ENCODE measurements around the gene LYST.
"Not testable (repeated sequence)": the region's sequence is repeated elsewhere in the genome, so short reads cannot be mapped to it uniquely, and the experiment has no call there.

Gene LYST

DNA sequence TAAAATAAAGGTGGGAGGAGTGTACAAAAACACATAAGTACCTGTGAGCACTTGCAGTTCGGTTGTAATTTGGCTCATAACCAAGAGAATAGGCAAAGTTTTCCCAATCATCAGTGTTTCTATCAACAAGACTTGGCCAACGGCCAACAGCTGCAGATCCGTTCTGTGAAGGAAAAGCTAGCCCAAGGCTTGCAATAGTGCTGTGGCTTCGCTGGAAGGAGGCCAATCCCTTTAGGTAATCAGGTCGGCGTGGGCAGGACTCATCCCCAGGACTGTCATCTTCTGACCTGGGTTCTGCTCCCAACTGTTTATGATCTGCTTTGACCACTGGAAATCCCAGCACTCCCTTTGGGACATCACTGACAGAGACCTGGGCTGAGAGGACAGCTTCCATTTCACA lies 107.8 kb downstream of the LYST start:
- no peak for DNase-seq (ENCODE audit: low spot score)

DNA sequence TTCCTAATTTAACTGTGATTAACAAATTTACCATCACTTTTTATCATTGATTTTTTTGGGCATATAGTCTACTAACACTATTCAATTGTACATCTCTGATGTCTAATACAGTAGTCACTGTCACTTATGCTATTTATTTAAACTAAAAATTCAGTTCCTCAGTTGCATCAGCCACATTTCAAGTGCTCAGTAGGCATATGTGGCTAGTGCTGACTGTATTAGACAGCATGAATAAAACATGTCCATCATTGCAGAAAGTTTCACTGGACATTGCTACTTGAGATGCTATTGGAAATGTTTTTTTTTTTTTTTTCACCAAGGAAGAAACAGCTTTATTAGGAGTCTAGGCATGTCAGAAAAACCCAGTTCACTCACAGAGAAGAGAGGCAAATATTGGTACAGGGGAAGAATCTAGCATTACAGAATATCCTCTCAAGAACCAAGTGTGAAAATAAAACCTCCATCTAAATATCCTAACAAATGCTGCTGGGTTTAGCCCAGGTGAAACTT lies 109.1 kb downstream of the LYST start:
- no peak for DNase-seq (ENCODE audit: low spot score)

DNA sequence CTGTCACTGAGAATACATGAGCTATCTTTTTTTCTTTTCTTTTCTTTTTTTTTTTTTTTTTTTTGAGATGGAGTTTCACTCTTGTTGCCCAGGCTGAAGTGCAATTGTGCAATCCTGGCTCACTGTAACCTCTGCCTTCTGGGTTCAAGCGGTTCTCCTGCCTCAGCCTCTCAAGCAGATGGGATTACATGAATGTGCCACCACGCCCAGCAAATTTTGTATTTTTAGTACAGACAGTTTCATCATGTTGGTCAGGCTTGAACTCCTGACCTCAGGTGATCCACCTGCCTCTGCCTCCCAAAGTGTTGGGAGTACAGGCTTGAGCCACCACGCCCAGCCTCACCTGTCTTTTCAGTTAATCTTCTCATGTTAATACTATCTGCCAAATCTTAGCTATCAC lies 112.5 kb downstream of the LYST start:
- not testable (repeated sequence) for DNase-seq (ENCODE audit: low spot score)

DNA sequence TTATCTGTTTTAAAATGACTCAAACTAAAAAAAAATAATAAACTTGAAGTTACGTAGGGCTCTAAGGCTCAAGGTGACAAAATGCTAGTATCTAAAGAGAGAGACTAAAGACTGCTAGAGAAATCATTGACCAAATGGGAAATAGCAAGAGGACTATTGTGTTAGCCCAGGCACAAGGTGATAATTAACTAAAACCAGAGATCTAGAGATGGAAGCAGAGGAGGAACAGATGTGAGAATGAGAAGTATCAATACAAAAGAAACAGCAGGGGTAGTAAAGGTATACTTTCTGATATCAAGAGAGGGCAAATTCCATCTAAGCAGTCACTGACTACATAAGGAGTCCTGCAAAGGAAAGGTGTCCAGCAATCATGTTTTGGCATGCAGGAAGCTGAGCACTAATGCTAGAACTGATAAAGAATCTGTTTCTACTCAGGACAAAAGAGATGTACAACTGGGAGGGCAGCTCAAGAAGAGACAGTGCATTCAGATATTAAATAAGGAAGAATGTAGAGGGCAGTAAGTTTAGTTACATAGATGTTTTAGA lies 116.9 kb downstream of the LYST start:
- no peak for DNase-seq (ENCODE audit: low spot score)

DNA sequence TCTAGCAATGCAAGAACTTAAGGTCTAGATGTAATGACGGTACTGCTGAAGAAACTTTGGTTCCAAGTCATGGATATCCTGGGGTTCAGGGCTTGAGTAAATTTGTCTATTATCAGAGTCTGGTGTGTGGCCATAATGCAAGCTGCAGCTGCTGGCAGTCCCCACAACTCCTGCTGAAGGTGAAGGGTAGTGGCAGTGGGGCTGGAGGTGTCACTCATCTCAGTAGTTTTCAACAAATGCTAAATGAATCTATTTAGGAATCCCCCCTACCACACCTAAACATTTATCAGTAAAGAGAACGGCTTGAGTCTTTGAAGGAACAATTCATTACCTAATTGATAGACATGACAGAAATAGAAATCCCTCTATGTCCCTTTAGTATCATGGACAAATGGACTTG lies 118.0 kb downstream of the LYST start:
- no peak for DNase-seq (ENCODE audit: low spot score)

DNA sequence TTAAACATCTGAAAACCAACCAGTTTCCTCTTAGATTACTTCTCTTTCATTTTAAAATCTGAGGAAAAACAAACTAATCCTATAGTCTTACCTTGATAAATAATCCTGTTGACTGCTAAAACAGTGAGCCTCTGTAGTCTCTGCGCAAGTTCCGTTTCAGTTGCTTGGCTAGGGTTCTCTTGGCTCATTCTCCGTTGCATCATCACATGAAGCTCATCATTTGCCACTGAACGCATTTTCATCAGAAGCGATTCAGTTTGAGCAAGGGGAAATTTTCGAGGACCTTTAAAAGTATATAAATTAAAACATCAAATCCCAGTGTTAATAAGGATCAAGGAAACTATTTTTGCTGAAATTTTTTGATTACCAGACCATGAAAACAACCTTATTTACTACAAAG lies 120.5 kb downstream of the LYST start:
- DNase-seq (ENCODE audit: low spot score): no peak

DNA sequence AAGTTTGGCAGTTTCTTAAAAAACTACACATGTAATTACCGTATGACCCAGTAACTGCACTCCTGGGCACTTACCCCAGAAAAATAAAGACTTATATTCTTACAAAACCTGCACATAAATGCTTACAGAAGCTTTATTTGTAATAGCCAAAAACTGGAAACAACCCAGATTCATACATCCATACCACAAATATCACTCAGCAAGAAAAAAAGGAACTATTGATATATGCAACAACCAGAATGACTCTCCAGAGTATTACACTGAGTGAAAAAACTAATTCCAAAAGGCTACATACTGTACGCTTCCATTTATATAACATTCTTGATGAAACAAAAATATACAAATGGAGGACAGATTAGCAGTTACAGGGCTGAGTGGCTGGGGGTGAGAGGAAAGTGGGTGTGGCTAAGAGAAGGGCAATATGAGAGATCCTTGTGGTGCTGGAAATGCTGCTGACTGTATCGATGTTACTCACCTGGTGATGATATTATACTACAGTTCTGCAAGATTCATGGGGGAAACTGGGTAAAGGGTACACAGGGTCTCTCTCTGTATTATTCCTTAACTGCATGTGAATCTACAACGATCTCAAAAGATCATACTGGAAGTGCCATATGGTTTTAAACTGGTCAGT lies 121.1 kb downstream of the LYST start:
- DNase-seq (ENCODE audit: low spot score): no peak

DNA sequence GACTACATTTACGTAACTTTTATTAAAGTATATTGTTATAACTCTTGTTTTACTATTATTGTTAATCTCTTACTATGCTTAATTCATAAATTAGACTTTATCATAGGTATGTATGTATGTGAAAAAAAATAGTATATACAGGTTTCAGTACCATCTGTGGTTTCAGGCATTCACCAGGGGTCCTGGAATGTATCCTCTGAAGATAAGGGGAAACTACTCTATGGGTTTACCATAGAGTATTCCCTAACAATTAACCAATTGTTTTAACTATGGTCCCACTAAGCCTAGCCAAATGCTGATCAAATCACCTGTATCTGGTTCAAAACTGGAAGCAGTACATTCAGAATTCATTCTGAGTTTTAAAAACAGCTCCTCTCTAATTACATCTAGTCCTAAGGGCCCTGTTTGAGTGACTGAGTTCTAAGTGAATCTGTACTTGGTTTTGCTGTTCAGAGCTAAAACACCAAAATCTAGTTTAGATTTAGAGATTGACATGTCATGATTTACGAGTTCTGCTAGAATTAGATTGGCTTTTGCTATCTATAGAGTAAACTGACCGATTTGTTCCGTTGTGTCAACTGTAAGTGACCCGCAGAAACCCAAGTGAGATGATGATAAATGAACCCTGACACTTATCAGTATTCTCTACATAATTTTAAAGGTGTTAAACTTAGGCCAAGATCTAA lies 123.6 kb downstream of the LYST start:
- no peak for DNase-seq (ENCODE audit: low spot score)

DNA sequence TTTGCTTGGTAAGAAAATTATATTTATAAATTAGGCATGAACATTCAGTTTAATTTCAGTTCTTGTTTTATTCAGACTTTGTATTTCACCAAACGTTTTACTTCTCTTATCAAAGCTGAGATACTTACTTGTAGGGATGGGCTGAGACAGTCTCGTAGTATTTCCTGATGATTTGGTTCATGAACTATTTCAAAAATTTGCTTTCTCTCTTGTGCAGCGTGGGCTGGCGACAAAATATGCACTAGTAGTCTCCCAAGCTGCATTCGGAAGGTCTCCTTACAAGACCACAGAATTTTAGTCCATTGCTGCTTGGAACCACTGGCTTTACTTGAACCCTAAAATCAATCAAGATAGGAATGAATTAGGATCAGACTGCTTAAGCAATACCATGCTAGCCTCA lies 125.4 kb downstream of the LYST start:
- DNase-seq (ENCODE audit: low spot score): no peak

DNA sequence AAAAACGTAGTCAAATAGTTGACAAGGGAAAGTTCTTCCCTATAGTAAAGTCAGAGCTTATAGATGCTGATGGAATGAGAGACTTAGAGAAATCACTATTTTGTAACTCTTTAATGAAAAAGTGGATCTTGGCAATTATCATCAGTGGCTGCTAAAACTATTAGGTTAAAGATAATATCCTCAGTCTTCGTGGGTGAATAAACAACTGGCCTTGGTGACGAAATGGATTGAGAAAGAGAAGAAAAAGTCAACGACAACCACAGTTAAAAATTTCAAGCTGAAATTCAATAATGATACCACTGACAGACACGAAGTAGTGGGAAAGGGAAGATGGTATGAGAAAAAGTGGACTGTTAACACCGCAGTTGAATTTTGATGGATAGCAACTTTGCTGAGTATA lies 127.1 kb downstream of the LYST start:
- no peak for DNase-seq (ENCODE audit: low spot score)

DNA sequence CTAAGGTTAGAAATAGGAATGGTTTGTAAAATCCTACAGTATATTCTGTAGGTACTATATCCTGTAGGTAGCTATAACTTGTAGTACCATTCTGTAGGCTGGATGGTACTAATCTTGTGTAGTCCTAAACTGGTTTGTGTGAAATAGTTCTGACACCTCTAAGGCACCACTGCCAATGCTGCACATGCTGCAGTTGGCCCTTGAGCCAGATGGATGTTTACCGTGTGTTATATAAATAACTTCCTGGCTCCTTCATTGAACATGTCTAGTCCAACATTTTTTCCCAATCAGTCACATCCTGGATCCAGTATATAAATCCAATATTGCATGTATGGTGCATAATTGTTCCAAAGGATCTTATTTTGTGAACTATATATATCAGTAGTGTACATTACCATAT lies 127.6 kb downstream of the LYST start:
- no peak for DNase-seq (ENCODE audit: low spot score)

DNA sequence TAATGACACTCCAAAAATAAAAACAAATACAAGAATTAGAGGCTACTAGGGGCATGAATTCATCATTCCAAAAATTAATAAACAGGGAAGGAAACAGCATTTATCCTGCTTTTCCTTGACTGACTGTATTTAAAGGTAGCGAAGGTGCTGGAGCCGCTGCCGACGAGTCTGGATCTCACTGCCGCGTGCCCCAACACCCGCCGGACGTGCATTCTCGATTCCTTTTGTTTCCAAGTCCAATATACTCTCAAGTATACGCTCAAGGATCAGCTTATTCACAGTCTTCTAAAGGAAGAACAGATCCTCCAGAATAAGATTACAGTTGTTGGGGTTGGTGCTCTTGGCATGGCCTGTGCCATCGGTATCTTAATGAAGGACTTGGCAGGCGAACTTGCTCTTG lies 129.0 kb downstream of the LYST start:
- no peak for DNase-seq (ENCODE audit: low spot score)

DNA sequence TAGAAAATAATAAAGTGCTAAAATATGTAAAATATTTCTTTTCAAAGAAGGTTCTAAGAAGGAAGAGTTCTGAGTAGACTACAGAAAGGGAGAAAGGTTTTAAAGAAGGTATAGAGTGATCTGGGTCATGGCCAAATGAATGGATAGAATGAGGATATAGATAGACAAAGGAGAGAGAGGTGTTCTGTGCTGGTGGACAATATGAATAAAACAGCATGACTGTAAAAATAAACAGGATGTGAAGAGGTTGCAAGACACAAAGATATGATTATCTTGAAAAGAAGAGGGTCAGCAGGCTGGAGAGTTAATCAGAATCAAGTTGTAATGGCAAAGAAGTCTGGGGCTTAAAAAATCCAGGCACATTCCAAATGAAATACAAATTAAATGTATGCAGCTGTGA lies 130.4 kb downstream of the LYST start:
- DNase-seq (ENCODE audit: low spot score): no peak

DNA sequence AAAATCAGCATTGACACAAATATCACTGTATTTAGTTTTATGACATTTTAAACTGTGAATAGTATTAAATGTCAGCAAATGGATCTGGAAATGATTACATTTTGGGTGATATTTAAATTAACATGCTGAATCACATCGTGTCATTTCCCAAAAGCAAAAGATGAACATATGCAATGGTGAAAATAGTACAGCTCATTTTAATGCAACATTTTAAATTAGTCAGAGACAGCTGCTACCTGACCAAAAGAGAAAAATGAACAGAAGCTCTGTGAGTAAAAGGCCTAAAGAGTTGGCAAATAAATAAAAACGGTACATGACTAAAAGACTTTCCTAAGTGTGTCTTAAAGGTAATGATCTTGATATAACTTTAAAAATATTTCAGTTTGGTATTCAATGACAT lies 131.1 kb downstream of the LYST start:
- no peak for DNase-seq (ENCODE audit: low spot score)

DNA sequence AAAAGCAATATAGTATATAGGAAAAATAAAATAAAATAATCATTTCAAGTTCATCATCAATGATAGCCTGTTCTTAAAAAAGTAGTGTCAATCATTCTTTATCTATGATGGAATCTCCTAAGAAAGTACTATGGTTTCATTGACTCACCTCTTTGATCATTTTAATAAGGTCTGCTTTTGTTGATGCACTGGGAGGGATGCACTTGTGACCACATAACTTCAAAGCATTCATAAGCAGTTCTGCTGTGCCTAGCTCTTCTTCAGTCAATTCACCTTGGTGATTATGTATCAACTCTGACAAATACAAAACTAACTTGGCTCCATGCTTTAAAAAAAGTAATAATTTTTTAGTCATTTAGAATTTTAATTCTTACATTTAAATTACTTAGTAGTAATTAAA lies 132.4 kb downstream of the LYST start:
- no peak for DNase-seq (ENCODE audit: low spot score)

DNA sequence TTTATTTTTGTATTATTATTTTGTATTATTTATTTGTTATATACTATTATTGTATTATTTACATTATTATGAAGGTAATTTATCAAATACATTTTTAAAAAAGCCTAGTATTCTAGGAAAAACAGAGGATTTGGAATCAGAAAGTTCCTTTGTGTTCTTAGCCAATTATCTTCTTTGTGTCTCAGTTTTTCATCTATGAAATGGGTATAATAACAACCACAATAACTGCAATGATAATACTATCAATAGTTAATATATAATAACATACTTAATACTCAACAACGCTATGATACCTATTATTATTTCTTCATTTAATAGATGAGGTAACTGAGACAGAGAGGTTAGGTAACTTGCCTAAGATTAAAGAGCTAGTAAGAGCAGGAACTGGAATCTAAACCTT lies 136.7 kb downstream of the LYST start:
- DNase-seq (ENCODE audit: low spot score): no peak

DNA sequence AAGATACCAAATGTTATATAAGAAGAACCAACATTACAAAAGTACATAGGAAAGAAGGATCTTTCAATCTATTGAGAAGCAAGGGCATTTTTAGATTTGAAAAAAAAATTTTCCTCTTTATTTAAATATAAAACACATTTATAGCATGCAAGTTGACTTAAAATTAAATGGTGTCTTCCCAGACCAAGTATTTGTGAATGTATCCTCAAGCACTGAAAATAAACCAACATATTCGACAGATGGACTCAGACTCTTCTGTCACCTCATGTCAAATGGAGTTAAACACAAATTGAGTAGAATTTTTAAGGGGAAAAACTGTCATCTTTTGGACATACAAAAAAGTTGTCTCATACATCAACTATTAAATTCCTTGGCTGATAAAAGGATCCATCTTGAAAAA lies 140.1 kb downstream of the LYST start:
- DNase-seq (ENCODE audit: low spot score): no peak

DNA sequence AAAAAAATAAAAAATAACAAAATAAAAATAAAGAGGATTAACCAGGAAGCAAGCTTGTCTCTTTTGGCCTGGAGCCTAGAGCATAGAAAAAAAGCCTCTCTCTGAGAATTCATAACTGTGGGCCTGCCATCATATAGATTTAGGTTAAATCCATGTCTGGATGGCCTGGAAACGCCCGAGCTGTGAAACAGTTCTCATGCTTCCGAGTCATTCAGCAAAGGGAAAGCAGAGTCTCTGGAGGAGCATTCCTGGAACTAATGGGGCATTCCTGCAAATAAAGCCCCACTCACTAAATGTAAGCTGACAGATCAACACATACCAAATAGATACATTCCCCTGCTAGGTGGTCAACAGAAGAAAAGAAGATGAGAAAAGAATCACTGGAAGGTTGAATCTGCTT lies 141.3 kb downstream of the LYST start:
- no peak for DNase-seq (ENCODE audit: low spot score)

DNA sequence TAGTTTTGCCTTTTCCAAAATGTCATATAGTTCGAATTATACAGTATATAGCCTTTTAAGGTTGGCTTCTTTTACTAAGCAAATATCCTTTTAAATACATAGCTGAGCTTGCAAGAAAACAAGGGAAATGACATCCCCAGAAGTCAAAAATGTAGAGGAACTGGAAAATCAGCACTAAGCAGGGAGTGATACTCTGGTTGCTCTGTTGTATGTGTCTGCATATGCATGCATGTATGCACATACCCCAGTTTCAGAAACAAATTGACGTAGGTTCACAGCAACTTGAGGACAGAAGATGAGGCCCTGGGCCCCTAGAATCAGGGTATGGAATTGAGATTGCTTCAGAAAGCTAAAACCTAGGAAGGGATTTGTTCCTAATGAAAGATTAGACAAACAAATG lies 142.0 kb downstream of the LYST start:
- no peak for DNase-seq (ENCODE audit: low spot score)

DNA sequence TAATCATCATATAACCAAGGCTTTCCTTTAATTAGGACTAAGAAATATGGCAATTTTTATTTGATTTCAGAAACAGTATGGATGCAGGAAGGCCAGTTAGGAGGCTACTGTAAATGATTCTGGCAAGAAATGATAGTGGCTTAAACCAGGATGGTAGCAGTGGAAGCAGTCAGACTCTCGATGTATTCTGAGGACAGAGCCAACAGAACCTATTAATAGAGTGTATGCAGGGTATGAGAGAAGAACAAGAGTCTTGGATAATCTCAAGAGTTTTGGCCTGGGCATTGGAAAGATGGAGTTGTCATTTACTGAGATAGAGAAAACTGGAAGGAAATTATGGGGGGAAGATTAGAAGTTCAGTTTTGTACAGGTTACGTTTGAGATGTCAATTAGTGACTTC lies 143.8 kb downstream of the LYST start:
- no peak for DNase-seq (ENCODE audit: low spot score)

DNA sequence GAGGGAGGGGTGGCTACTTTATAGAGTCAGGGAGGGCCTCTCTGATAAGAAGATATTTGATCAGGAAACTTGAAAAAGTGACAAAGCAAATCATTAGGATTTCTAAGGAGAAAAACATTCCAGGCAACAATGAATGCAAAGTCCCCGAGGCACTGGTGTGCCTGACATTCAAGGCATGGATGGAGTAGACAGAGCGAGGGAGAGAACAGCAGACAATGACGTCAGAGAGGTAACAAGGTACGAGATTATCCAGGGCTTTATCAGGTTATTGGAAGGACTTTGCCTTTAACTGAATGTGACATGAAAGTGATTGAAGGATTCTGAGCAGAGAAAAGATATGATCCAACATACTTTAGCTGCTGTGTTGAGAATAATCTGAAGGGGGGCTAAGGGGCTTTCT lies 144.7 kb downstream of the LYST start:
- DNase-seq (ENCODE audit: low spot score): no peak

DNA sequence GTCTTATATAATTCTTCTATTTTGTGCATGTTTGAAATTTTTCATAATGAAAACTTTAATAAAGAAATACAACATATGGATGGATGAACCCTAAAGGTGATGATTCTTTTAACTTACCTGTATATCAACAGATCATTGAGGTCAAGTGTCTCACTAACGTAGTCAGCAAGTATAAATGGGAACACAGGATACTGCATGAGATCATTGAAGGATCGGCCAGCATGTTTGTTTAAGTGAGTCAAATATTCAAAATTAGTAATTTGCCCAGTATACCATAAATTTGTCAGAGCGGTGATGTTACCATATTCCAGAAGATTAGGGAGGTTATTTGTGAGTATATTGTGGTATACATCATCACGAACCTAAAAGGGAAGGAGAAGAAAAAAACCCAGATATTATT lies 146.2 kb downstream of the LYST start:
- no peak for DNase-seq (ENCODE audit: low spot score)

DNA sequence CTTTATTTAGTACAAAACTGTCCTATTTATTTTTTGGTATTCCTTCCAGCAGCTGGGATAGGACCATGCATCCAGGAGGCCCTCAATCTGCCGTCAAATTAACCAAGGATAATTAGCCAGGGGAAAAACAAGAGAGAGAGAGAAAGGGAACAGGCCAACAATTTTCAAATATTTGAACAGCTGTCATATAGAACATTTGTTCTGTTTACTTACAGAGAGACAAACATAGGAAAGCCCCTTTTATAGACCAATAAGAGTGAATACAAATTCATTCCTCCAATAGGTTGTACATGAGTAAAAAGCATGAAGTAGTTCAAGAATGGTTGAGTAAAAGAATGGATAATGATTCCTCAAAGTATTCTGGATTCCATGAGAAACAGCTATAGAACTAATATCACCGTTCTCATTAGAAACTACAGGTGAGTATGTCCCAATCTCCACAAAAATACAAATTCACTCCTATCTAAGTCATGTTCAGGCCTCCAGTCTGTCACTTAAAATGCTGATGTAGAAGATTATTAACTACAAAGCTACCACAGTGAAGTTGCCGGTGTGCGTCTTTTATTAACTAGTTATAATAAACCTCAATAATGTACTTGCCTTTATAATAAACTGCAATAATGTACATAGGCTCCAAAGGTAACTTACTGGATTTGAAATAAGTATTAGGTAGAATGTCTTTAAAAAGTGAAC lies 152.4 kb downstream of the LYST start:
- no peak for DNase-seq (ENCODE audit: low spot score)
